Measurements from ENCODE around the gene TBC1D22B.

Gene TBC1D22B

DNA sequence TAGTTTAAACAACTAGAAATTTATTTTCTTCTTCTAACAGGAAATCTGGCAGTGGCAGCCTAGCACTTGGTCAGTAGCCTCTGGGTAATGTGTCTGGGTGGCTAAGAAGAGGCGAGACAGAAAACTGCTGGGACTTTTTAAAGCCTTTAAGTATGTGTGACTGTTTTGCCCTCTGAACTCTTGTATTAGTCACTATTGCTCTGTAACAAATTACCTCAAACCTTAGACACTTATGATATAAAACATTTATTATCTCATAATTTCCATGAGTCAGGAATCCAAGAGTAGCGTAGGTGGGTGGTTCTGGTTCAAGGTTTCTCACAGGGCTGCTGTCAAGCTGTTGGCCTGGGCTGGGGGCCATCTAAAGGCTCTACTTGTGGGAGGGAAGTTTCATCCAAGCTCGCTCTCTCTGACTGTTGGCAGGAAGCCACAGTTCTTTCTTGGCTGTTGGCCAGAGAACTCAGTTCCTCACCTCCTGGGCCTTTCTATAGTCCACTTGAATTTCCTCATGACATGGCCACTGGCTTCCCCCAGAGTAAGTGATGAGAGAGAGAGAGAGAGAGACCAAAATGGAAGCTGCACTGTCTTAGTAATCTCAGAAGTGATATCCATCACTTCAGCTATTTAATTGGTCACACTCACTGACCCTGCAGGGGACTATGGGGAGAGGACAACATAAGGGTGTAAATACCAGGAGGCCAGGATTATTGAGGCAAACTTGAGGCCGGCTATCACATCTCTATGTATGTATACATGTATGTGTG is 17.4 kb upstream of the TBC1D22B start:
- no peaks in the 10 kb centered on the region for H3K27me3 ChIP-seq (ENCODE audit: control insufficient read depth in 2 of 2, insufficient read depth in 2 of 2, low read length in 2 of 2)
- H3K36me3 ChIP-seq (ENCODE audit: control insufficient read depth in 2 of 2, insufficient read depth in 2 of 2, low read length in 2 of 2), result no peaks in the 10 kb centered on the region
- peak overlapping the region; percentile 67 to 77 for H3K27ac ChIP-seq (ENCODE audit: low read depth in 2 of 2, low read length in 2 of 2)
- no peak overlapping the region for H3K4me3 ChIP-seq (ENCODE audit: low read length in 2 of 2)
- no peaks in the 10 kb centered on the region for H3K9me3 ChIP-seq (ENCODE audit: control insufficient read depth in 2 of 2, low read length in 2 of 2)
- H3K9ac ChIP-seq (ENCODE audit: low read depth in 1 of 2, low read length in 2 of 2), result no peak overlapping the region
- H3K4me1 ChIP-seq (ENCODE audit: control insufficient read depth in 2 of 2, insufficient read depth in 2 of 2, low read length in 2 of 2), result peaks cover 16 to 25% of the 10 kb centered on the region in 2 donors

DNA sequence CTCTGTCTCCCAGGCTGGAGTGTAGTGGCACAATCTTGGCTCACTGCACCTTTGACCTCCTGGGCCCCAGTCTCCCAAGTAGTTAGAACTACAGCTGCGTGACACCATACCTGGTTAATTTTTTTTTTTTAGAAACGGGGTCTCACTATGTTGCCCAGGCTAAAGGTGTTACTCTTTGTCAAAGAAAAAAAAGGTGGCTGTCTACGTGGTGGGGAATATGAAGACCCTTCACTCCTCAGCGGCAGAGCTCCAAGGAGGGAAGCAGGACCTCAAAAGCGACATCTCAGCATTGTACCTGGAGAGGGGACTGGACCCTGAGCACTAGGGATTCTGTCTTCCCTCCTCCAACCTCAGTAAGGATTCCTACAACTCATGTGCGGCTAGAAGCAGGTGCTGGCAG is 16.4 kb upstream of the TBC1D22B start:
- Histone ChIP-seq H3K9ac (ENCODE audit: low read depth in 1 of 2, low read length in 2 of 2) (no peak overlapping the region), H3K27ac (ENCODE audit: low read depth in 2 of 2, low read length in 2 of 2) (no peak overlapping the region), H3K4me1 (ENCODE audit: control insufficient read depth in 2 of 2, insufficient read depth in 2 of 2, low read length in 2 of 2) (peaks cover 20 to 28% of the 10 kb centered on the region in 2 donors), H3K36me3 (ENCODE audit: control insufficient read depth in 2 of 2, insufficient read depth in 2 of 2, low read length in 2 of 2) (no peaks in the 10 kb centered on the region), H3K27me3 (ENCODE audit: control insufficient read depth in 2 of 2, insufficient read depth in 2 of 2, low read length in 2 of 2) (no peaks in the 10 kb centered on the region), H3K9me3 (ENCODE audit: control insufficient read depth in 2 of 2, low read length in 2 of 2) (no peaks in the 10 kb centered on the region), H3K4me3 (ENCODE audit: low read length in 2 of 2) (no peak overlapping the region)

DNA sequence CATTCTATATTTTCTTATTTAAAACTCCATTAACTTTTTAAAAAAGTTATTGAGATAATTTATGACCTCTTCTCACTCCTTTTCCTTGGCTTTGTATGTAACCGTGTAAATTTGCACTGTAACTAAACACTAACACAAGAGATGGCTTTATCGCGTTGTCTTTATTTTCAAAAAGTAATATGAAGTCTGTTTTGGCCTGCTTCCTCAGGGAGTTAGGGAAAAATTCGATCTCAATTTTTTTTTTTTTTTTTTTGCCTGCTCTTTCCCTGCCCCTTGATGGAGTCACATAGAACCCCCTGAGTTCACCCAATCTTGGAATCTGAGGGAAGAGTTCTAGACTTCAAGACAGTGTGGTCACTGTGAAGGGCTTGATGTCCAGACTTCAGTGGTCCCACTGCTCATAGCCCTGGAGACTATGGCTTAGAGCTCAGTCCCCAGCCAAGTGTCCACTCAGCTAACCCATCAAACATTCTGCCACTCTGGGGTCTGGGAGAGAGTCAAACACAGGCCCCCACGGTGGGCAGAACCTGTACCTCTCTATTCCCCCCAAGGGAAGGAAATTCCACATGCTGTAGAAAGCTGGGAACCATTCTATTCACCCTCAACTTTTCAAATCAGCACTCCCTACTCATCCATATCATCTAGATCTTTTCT is 15.7 kb upstream of the TBC1D22B start:
- Histone ChIP-seq H3K4me3 (ENCODE audit: low read length in 2 of 2) (no peak overlapping the region), H3K4me1 (ENCODE audit: control insufficient read depth in 2 of 2, insufficient read depth in 2 of 2, low read length in 2 of 2) (peaks cover 20 to 28% of the 10 kb centered on the region in 2 donors), H3K9me3 (ENCODE audit: control insufficient read depth in 2 of 2, low read length in 2 of 2) (no peaks in the 10 kb centered on the region), H3K9ac (ENCODE audit: low read depth in 1 of 2, low read length in 2 of 2) (no peak overlapping the region), H3K27ac (ENCODE audit: low read depth in 2 of 2, low read length in 2 of 2) (peak overlapping the region; percentile 71), H3K27me3 (ENCODE audit: control insufficient read depth in 2 of 2, insufficient read depth in 2 of 2, low read length in 2 of 2) (no peaks in the 10 kb centered on the region), H3K36me3 (ENCODE audit: control insufficient read depth in 2 of 2, insufficient read depth in 2 of 2, low read length in 2 of 2) (no peaks in the 10 kb centered on the region)

DNA sequence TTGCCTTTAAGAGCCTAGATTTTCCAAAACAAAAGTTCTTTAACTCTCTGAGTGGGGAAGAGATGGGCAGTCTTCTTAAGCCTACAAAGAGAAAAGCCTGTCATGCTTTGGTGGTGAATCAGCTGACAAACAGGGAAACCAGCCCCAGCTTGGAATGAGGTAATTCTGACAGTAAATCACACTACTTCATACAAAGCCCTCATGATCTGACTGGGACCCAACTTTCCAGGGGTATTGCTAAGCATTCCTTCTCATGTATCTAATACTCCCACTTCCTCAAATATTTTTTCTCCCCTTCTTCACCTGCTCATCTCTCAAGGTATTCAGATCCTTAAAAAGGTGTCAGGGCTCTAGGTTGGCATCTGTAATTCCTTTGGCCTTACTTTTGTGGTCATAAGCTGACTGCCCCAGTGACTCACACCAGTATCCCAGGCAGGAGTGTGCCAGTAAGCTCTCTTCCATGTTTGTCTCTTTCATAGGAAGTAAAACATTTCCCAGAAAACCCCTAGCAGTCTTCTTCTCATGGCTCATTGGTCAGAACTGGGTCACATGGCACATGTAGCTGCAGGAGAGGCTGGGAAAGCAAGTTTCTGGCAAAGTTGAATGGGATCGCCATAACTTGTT is 15.0 kb upstream of the TBC1D22B start:
- H3K27me3 ChIP-seq (ENCODE audit: control insufficient read depth in 2 of 2, insufficient read depth in 2 of 2, low read length in 2 of 2), result no peaks in the 10 kb centered on the region
- H3K9me3 ChIP-seq (ENCODE audit: control insufficient read depth in 2 of 2, low read length in 2 of 2), result no peaks in the 10 kb centered on the region
- peaks cover 20 to 28% of the 10 kb centered on the region in 2 donors for H3K4me1 ChIP-seq (ENCODE audit: control insufficient read depth in 2 of 2, insufficient read depth in 2 of 2, low read length in 2 of 2)
- no peak overlapping the region for H3K4me3 ChIP-seq (ENCODE audit: low read length in 2 of 2)
- no peaks in the 10 kb centered on the region for H3K36me3 ChIP-seq (ENCODE audit: control insufficient read depth in 2 of 2, insufficient read depth in 2 of 2, low read length in 2 of 2)
- H3K9ac ChIP-seq (ENCODE audit: low read depth in 1 of 2, low read length in 2 of 2), result no peak overlapping the region
- peak overlapping the region; percentile 71 for H3K27ac ChIP-seq (ENCODE audit: low read depth in 2 of 2, low read length in 2 of 2)

DNA sequence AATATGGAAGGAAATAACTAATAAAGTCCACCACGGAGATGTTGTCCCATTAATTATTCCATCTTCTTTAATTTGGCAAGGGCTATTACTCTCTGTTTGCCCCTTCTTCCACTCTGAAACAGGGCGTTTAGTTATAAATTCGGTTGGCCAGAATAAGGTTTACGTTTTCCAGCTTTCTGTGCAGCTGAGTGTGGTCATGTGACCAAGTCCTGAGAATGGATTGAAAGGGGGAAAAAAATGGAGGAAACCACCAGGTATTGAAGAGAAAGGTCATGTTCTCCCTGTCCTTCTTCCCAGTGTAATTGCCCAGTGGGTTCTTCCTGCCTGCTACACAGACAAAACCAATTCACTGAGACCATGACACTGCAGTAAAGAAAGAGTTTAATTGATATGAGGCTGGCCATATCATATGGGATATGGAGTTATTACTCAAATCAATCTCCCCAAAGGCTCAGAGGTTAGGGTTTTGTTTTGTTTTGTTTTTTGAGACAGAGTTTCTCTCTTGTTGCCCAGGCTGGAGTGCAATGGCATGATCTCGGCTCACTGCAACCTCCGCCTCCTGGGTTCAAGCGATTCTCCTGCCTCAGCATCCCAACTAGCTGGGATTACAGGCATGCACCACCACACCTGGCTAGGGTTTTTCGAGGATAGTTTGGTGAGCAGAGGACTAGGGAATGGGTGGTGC is 14.3 kb upstream of the TBC1D22B start:
- Histone ChIP-seq H3K4me1 (ENCODE audit: control insufficient read depth in 2 of 2, insufficient read depth in 2 of 2, low read length in 2 of 2) (peaks cover 20 to 28% of the 10 kb centered on the region in 2 donors), H3K9me3 (ENCODE audit: control insufficient read depth in 2 of 2, low read length in 2 of 2) (no peaks in the 10 kb centered on the region), H3K27ac (ENCODE audit: low read depth in 2 of 2, low read length in 2 of 2) (peak overlapping the region; percentile 71), H3K4me3 (ENCODE audit: low read length in 2 of 2) (no peak overlapping the region), H3K27me3 (ENCODE audit: control insufficient read depth in 2 of 2, insufficient read depth in 2 of 2, low read length in 2 of 2) (no peaks in the 10 kb centered on the region), H3K9ac (ENCODE audit: low read depth in 1 of 2, low read length in 2 of 2) (no peak overlapping the region), H3K36me3 (ENCODE audit: control insufficient read depth in 2 of 2, insufficient read depth in 2 of 2, low read length in 2 of 2) (no peaks in the 10 kb centered on the region)

DNA sequence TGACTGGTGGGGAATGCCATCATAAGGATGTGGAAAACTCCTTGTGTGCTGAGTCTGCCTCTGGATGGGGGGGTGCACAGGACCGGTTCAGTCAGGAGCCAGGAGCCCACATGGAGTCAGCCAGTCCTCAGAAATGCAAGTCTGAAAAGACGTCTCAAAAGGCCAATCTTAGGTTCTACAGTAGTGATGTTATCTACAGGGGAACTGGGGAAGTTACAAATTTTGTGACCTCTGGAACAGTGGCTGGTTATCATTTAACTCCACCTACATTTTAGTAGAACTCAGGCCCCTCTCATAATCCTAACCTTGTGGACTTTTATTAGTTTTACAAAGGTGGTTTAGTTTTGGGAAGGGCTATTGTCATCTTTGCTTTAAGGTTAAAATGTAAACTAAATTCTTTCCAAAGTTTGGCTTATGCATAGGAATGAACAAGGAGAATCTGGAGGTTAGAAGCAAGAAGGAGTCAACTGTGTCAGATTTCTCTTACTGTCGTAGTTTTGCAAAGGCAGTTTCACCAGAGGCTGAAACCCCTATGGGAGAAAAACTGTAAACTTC is 13.7 kb upstream of the TBC1D22B start:
- no peaks in the 10 kb centered on the region for H3K36me3 ChIP-seq (ENCODE audit: control insufficient read depth in 2 of 2, insufficient read depth in 2 of 2, low read length in 2 of 2)
- H3K9ac ChIP-seq (ENCODE audit: low read depth in 1 of 2, low read length in 2 of 2), result peak overlapping the region in 1 of 2 donors; percentile 36
- H3K27ac ChIP-seq (ENCODE audit: low read depth in 2 of 2, low read length in 2 of 2), result peak overlapping the region; percentile 53 to 72
- H3K27me3 ChIP-seq (ENCODE audit: control insufficient read depth in 2 of 2, insufficient read depth in 2 of 2, low read length in 2 of 2), result no peaks in the 10 kb centered on the region
- H3K4me1 ChIP-seq (ENCODE audit: control insufficient read depth in 2 of 2, insufficient read depth in 2 of 2, low read length in 2 of 2), result peaks cover 20 to 28% of the 10 kb centered on the region in 2 donors
- H3K4me3 ChIP-seq (ENCODE audit: low read length in 2 of 2), result no peak overlapping the region
- H3K9me3 ChIP-seq (ENCODE audit: control insufficient read depth in 2 of 2, low read length in 2 of 2), result no peaks in the 10 kb centered on the region

DNA sequence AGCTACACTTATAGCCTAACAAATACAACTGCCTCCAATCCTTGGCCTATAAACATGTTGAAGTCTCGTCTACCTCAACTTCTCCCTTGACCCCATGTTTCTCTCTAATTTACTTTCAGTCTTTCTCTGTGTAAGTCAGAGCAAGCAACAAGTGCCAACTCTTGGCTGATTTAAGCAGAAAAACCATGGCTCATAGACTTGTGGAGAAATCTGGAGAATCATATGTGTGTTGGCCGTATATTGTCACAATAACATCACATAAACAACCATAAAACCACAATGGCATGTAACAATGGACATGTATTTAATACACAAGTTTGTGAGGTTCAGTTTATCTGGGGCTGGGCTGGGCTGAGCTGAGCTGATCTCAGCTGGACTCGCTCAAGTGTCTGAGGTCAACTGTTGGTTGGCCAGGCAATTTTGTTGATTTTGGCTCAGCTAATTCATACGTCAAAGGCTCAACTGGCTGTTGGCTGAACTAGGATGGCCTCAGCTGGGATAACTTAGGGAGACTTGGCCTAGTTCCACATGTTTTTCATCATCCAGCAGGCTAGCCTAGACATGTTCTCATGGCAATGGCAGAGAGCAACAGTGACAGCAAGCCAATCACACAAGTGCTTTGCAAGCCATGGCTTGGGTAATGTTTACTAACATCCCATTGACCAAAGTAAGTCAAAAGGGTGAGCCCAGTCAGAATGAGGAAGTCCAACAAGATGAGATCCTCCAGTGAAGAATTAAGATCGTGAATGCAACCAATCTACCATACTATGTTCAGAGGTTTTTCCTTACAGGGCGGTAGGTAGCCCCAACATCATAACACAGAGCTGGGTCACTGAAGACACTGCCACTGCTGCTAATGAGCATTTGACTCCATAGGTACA is 12.9 kb upstream of the TBC1D22B start:
- peak overlapping the region; percentile 53 to 72 for H3K27ac ChIP-seq (ENCODE audit: low read depth in 2 of 2, low read length in 2 of 2)
- H3K4me1 ChIP-seq (ENCODE audit: control insufficient read depth in 2 of 2, insufficient read depth in 2 of 2, low read length in 2 of 2), result peaks cover 20 to 25% of the 10 kb centered on the region in 2 donors
- H3K27me3 ChIP-seq (ENCODE audit: control insufficient read depth in 2 of 2, insufficient read depth in 2 of 2, low read length in 2 of 2), result no peaks in the 10 kb centered on the region
- H3K9ac ChIP-seq (ENCODE audit: low read depth in 1 of 2, low read length in 2 of 2), result no peak overlapping the region
- H3K9me3 ChIP-seq (ENCODE audit: control insufficient read depth in 2 of 2, low read length in 2 of 2), result no peaks in the 10 kb centered on the region
- H3K36me3 ChIP-seq (ENCODE audit: control insufficient read depth in 2 of 2, insufficient read depth in 2 of 2, low read length in 2 of 2), result no peaks in the 10 kb centered on the region
- H3K4me3 ChIP-seq (ENCODE audit: low read length in 2 of 2), result no peak overlapping the region

DNA sequence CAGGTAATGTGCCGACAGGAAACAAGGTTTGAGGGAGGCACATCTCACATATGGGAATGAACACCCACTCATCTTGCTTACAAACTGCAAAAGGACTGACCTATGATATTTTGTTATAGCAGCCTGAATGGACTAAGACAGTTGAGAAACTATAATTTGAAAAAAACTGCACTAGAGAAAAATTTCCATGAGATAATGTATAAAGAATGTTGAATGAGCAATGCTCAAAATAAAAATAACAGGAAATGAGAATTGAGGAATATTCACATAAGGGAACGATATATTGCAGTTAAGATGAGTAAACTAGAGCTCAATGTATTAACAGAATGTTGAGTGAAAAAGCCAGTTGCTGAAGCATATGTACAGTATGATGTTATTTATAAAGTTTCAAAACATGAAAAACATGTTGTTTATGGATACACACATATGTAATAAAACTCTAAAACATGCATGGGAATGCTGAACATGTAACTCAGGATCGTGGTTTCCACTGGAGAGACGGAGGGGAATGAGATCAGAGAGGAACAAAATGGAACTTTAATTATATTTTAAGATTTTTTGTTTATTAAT is 6.3 kb upstream of the TBC1D22B start:
- H3K36me3 ChIP-seq (ENCODE audit: control insufficient read depth in 2 of 2, insufficient read depth in 2 of 2, low read length in 2 of 2), result no peaks in the 10 kb centered on the region
- H3K4me3 ChIP-seq (ENCODE audit: low read length in 2 of 2), result no peak overlapping the region
- no peaks in the 10 kb centered on the region for H3K27me3 ChIP-seq (ENCODE audit: control insufficient read depth in 2 of 2, insufficient read depth in 2 of 2, low read length in 2 of 2)
- H3K27ac ChIP-seq (ENCODE audit: low read depth in 2 of 2, low read length in 2 of 2), result no peak overlapping the region
- no peak overlapping the region for H3K9ac ChIP-seq (ENCODE audit: low read depth in 1 of 2, low read length in 2 of 2)
- no peaks in the 10 kb centered on the region for H3K4me1 ChIP-seq (ENCODE audit: control insufficient read depth in 2 of 2, insufficient read depth in 2 of 2, low read length in 2 of 2)
- H3K9me3 ChIP-seq (ENCODE audit: control insufficient read depth in 2 of 2, low read length in 2 of 2), result no peaks in the 10 kb centered on the region

DNA sequence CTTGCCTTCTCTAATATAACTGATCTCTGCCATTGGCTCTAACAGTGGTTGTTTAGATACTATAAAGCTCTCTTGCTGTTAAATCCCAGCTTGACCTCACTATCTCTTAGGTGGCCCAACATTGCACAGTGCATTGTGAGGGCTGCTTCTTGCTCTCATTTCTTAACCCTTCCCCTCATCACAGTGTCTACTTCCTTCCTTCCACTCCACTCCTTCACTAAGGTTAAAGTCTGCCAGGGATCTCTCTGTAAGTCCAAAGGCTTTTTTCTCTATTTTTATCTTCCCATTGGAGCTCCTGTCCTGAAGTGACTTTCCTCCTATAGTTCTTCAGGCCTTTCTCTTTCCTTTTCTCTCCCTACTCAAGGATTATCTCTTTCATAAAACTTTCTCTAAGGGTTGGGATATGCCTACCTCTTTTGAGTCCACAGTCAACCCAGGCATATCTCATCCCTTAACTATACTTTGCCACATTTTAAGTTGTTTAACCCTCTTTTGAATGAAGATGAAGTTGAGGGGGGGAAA is 4.0 kb upstream of the TBC1D22B start:
- no peak overlapping the region for H3K9ac ChIP-seq (ENCODE audit: low read depth in 1 of 2, low read length in 2 of 2)
- H3K27me3 ChIP-seq (ENCODE audit: control insufficient read depth in 2 of 2, insufficient read depth in 2 of 2, low read length in 2 of 2), result no peaks in the 10 kb centered on the region
- peaks cover 6 to 9% of the 10 kb centered on the region in 2 donors for H3K4me1 ChIP-seq (ENCODE audit: control insufficient read depth in 2 of 2, insufficient read depth in 2 of 2, low read length in 2 of 2)
- H3K4me3 ChIP-seq (ENCODE audit: low read length in 2 of 2), result no peak overlapping the region
- no peak overlapping the region for H3K27ac ChIP-seq (ENCODE audit: low read depth in 2 of 2, low read length in 2 of 2)
- no peaks in the 10 kb centered on the region for H3K9me3 ChIP-seq (ENCODE audit: control insufficient read depth in 2 of 2, low read length in 2 of 2)
- no peaks in the 10 kb centered on the region for H3K36me3 ChIP-seq (ENCODE audit: control insufficient read depth in 2 of 2, insufficient read depth in 2 of 2, low read length in 2 of 2)

Measured in mucosa of rectum (tissue), 2 donors.